Measurements from ENCODE around the gene GINS2. TPM values are rescaled to one million over a fixed set of nuclear protein-coding genes. Genes with fewer than 3 reads are reported as not detected.

GINS2 gene
- total RNA-seq, 4 donors from 2014 or later: 2.0 to 10.4 TPM; not detected in 2

GRCh38 chr16:85674828-85675227, 13.9 kb downstream of the GINS2 start:
- intact Hi-C loops (cut with DNase I; ENCODE audit: low total_unique reads): no loop called here
- no peak overlapping the region for H3K27ac ChIP-seq
- TF ChIP-seq CTCF (IDR thresholded peaks at IDR 0.05) (no peak), POLR2A (IDR thresholded peaks at IDR 0.05) (no peak)
- no peaks in the 10 kb centered on the region for H3K9me3 ChIP-seq
- H3K36me3 ChIP-seq: no peaks in the 10 kb centered on the region
- no peaks in the 10 kb centered on the region for H3K4me1 ChIP-seq
- DNase-seq: no peak
- H3K4me3 ChIP-seq: no peak overlapping the region
- no peaks in the 10 kb centered on the region for H3K27me3 ChIP-seq

- no peaks in the 10 kb centered on the region for H3K9me3 ChIP-seq
- no peaks in the 10 kb centered on the region for H3K36me3 ChIP-seq
- intact Hi-C loops (cut with DNase I; ENCODE audit: low total_unique reads): no loop called here
- no peak for DNase-seq
- no peak overlapping the region for H3K4me3 ChIP-seq
- no peaks in the 10 kb centered on the region for H3K27me3 ChIP-seq
- no peak overlapping the region for H3K27ac ChIP-seq
- TF ChIP-seq POLR2A (IDR thresholded peaks at IDR 0.05) (no peak), CTCF (IDR thresholded peaks at IDR 0.05) (no peak)
- no peaks in the 10 kb centered on the region for H3K4me1 ChIP-seq
These were observed 14.4 kb downstream of the GINS2 start for GRCh38 chr16:85674418-85674755.

GRCh38 chr16:85673529-85674417, 15.0 kb downstream of the GINS2 start:
- no peak overlapping the region for H3K27ac ChIP-seq
- no peak overlapping the region for H3K4me3 ChIP-seq
- H3K4me1 ChIP-seq: no peaks in the 10 kb centered on the region
- no peak for DNase-seq
- no peaks in the 10 kb centered on the region for H3K9me3 ChIP-seq
- intact Hi-C loops (cut with DNase I; ENCODE audit: low total_unique reads): no loop called here
- TF ChIP-seq POLR2A (IDR thresholded peaks at IDR 0.05): no peak
- TF ChIP-seq CTCF (IDR thresholded peaks at IDR 0.05): no peak
- H3K36me3 ChIP-seq: no peaks in the 10 kb centered on the region
- H3K27me3 ChIP-seq: no peaks in the 10 kb centered on the region

GRCh38 chr16:85670840-85671239, 17.9 kb downstream of the GINS2 start:
- Histone ChIP-seq H3K4me3 (no peak overlapping the region), H3K36me3 (no peaks in the 10 kb centered on the region), H3K9me3 (no peaks in the 10 kb centered on the region), H3K27me3 (no peaks in the 10 kb centered on the region), H3K4me1 (no peaks in the 10 kb centered on the region), H3K27ac (no peak overlapping the region)
- intact Hi-C loops (cut with DNase I; ENCODE audit: low total_unique reads): no loop called here
- TF ChIP-seq POLR2A (IDR thresholded peaks at IDR 0.05) (no peak), CTCF (IDR thresholded peaks at IDR 0.05) (no peak)
- no peak for DNase-seq

- Histone ChIP-seq H3K4me3 (no peak overlapping the region), H3K27me3 (no peaks in the 10 kb centered on the region), H3K36me3 (no peaks in the 10 kb centered on the region), H3K27ac (no peak overlapping the region), H3K4me1 (no peaks in the 10 kb centered on the region), H3K9me3 (no peaks in the 10 kb centered on the region)
- intact Hi-C loops (cut with DNase I; ENCODE audit: low total_unique reads): no loop called here
- no peak for TF ChIP-seq POLR2A (IDR thresholded peaks at IDR 0.05)
- no peak for TF ChIP-seq CTCF (IDR thresholded peaks at IDR 0.05)
- DNase-seq: no peak
These were observed 19.9 kb downstream of the GINS2 start for GRCh38 chr16:85668676-85669424.
